Measurements from ENCODE around the gene CSNK2B.
A peak's percentile ranks its signal among the peaks of the same experiment; 100 is the strongest.

CSNK2B gene

DNA sequence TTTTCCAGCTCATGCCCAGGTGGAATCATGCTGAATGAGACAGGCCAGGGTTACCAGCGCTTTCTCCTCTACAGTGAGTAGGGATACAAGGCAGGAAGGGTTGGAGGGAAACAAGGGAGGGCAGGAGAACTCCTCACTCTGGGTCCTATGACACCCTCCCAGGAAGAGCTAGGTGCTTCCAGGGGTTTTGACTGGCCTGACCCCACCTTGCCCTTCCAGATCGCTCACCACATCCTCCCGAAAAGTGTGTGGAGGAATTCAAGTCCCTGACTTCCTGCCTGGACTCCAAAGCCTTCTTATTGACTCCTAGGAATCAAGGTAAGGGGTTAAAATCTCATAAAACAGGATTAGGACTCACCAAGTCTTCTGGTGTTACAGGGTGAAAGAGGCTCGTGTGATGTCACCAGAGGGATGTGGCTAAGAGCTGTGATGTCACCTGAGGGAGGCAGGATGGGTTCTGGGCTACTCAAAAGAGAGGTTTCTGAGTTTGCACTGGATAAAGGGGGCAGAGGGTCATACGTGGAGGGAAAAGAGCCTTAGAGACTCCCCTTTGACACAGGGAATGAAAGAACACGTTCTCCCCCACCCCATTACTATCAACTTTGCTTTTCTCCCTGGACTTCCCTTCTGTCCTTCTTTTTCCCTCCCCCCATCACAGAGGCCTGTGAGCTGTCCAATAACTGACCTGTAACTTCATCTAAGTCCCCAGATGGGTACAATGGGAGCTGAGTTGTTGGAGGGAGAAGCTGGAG is 8.3 kb upstream of the CSNK2B start:
- H3K4me3 ChIP-seq (replicated peaks; ENCODE audit: low read depth, low read length) = no peak overlapping the region
- no peak for TF ChIP-seq CTCF (IDR thresholded peaks at IDR 0.05; ENCODE audit: low read length, missing control alignments)
- no peak for DNase-seq (ENCODE audit: low read depth)

- TF ChIP-seq CTCF (IDR thresholded peaks at IDR 0.05; ENCODE audit: low read length, missing control alignments) = no peak
- no peak for DNase-seq (ENCODE audit: low read depth)
- H3K4me3 ChIP-seq (replicated peaks; ENCODE audit: low read depth, low read length) = no peak overlapping the region
These were observed 7.7 kb upstream of the CSNK2B start for GRCh38 chr6:31658158-31658688.

- TF ChIP-seq CTCF (IDR thresholded peaks at IDR 0.05; ENCODE audit: low read length, missing control alignments) = no peak
- H3K4me3 ChIP-seq (replicated peaks; ENCODE audit: low read depth, low read length) = peak overlapping the region; percentile 96
- DNase-seq (ENCODE audit: low read depth) = no peak
These were observed 6.8 kb upstream of the CSNK2B start for GRCh38 chr6:31658983-31659648.

GRCh38 chr6:31659649-31660380 is 6.1 kb upstream of the CSNK2B start:
- no peak for TF ChIP-seq CTCF (IDR thresholded peaks at IDR 0.05; ENCODE audit: low read length, missing control alignments)
- peak overlapping the region; percentile 96 for H3K4me3 ChIP-seq (replicated peaks; ENCODE audit: low read depth, low read length)
- DNase-seq (ENCODE audit: low read depth) = peak; percentile 18

DNA sequence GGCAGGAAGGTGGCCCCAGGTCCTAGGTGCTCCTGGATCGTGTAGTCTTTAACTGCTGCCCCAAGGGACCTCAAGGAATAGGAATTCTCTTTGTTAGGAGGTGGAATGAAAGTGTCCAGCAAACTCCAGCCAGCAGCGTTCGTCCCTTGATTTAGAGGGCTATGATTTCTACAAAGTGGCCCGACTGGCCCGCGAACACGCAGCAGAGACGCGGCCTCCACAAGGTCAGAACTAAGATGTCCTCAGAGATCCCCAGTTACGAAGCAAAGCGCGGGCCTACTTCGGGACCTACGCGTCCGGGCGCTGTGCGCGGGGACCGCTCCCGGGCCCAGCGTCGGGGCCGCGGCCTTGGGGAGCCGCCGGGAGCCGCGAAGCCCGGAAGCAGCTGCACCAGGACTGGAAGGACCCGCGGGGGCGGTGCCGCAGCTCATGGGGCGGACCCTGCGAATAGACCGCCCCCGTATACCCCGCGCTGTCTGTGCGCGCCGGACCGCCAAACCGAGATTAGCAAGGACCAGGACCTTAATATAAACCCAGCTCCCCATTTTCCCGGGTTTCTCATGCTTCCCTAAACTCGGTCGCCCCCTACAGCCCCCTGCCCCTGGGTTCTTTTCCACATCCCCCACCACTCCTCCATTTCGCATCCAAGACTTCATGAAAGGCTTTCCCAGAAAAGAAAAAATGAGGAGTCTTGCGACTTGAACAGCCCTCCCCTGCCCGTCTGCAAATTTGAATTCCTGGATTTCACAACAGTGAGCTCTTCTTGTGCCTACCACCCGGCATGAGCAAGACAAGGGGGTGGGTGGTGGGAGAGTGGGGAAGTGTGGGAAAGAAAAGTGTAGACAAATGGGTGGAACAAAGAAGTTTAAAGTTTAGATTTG is 5.3 kb upstream of the CSNK2B start, which contains the start of gene C6orf47:
C6orf47 (minus strand) TSS at position 398 of the 881 bp plus-strand sequence. CDS start 831 bp downstream, outside the sequence.
- peak; percentile 82 for DNase-seq (ENCODE audit: low read depth)
- no peak for TF ChIP-seq CTCF (IDR thresholded peaks at IDR 0.05; ENCODE audit: low read length, missing control alignments)
- H3K4me3 ChIP-seq (replicated peaks; ENCODE audit: low read depth, low read length) = peak within 1 kb of the TSS; percentile 96
